Common myeloid progenitor, CD34-positive (primary cell): ENCODE data around the gene AMPD2.

Experiments used
- CTCF ChIA-PET: fragments of 350-600 bp; sonication (Branson Sonifier 250); formaldehyde crosslinking; loops from one replicate; lab custom pipeline; 2021; ENCODE audit warnings: antibody characterized with exemption; lab: Charles Lee
- POLR2A ChIA-PET: fragments of 350-600 bp; sonication (Branson Sonifier 250); formaldehyde crosslinking; loops from one replicate; lab custom pipeline; 2021; ENCODE audit warnings: antibody characterized with exemption; lab: Charles Lee
- DNase-seq, 3 donors: peaks; one replicate each; pipeline versions ENCODE4 v3.0.0 to v3.0.0-alpha.2; 2013
- H3K27ac ChIP-seq, 2 experiments: 1 replicate in 1 of 2; 2 replicates in 1 of 2; pipeline ENCODE4 v1.7.0; 2013; ENCODE audit warnings: inconsistent platforms in 2 of 2, low read length in 2 of 2, mild to moderate bottlenecking in 2 of 2, low read depth in 1 of 2, moderate library complexity in 1 of 2; ENCODE audit not compliant: severe bottlenecking in 2 of 2, insufficient read depth in 1 of 2, poor library complexity in 1 of 2
- H3K27me3 ChIP-seq, 5 experiments: replicated peaks in 2 of 5; 1 replicate in 3 of 5; 2 replicates in 2 of 5; pipeline versions ENCODE4 v1.6.1 to v1.7.0; 2013; ENCODE audit warnings: low read length in 4 of 5, mild to moderate bottlenecking in 2 of 5, moderate library complexity in 2 of 5, inconsistent platforms in 1 of 5; ENCODE audit not compliant: insufficient read depth in 5 of 5, control insufficient read depth in 4 of 5
- H3K36me3 ChIP-seq, 4 experiments: 1 replicate in 2 of 4; 2 replicates in 2 of 4; pipeline versions ENCODE4 v1.6.1 to v1.7.0; 2013; ENCODE audit warnings: low read length in 3 of 4, control low read depth in 1 of 4, mild to moderate bottlenecking in 1 of 4; ENCODE audit not compliant: control insufficient read depth in 4 of 4, insufficient read depth in 4 of 4
- H3K4me1 ChIP-seq, 4 experiments: 1 replicate in 3 of 4; 2 replicates in 1 of 4; pipeline versions ENCODE4 v1.6.1 to v1.7.1; 2013; ENCODE audit warnings: low read length in 3 of 4, mild to moderate bottlenecking in 3 of 4, control low read depth in 1 of 4, inconsistent platforms in 1 of 4, moderate library complexity in 1 of 4; ENCODE audit not compliant: control insufficient read depth in 4 of 4, insufficient read depth in 4 of 4; ENCODE audit errors: control extremely low read depth in 1 of 4
- H3K4me3 ChIP-seq, 7 experiments: 1 replicate in 4 of 7; 2 replicates in 3 of 7; pipeline versions ENCODE4 v1.5.1 to v1.7.0; 2013; ENCODE audit warnings: mild to moderate bottlenecking in 7 of 7, low read length in 6 of 7, moderate library complexity in 6 of 7, inconsistent platforms in 2 of 7, low read depth in 2 of 7, control low read depth in 1 of 7; ENCODE audit not compliant: insufficient read depth in 4 of 7, control insufficient read depth in 1 of 7; ENCODE audit errors: extremely low read depth in 1 of 7
- H3K9me3 ChIP-seq, 5 experiments: 1 replicate in 4 of 5; 2 replicates in 1 of 5; pipeline versions ENCODE4 v1.6.1 to v1.7.1; 2013; ENCODE audit warnings: low read length in 4 of 5, mild to moderate bottlenecking in 2 of 5, inconsistent platforms in 1 of 5, low read depth in 1 of 5, moderate library complexity in 1 of 5; ENCODE audit not compliant: control insufficient read depth in 4 of 5, insufficient read depth in 2 of 5; ENCODE audit errors: control extremely low read depth in 1 of 5
- WGBS: methylation state at CpG from one replicate; pipeline ENCODE4 v1.1.5; 2013; ENCODE audit not compliant: insufficient coverage; 5-methylcytosine and 5-hydroxymethylcytosine counted together

Gene AMPD2

GRCh38 chr1:109654519-109654918 is 34.9 kb downstream of the AMPD2 start:
- Histone ChIP-seq H3K4me1 (peaks cover 0 to 31% (median 24%) of the 10 kb centered on the region in 4 experiments), H3K9me3 (no peaks in the 10 kb centered on the region), H3K27me3 (peaks cover 0 to 2% (median 0%) of the 10 kb centered on the region in 5 experiments), H3K4me3 (no peak overlapping the region), H3K27ac (no peak overlapping the region), H3K36me3 (peaks cover 0 to 14% (median 1%) of the 10 kb centered on the region in 4 experiments)
- no peak for DNase-seq
- ChIA-PET CTCF (interaction anchor here (1.2 to 15.1 kb wide), 4 partner anchors 17 to 330 kb away, joined by 4 to 233 read pairs (median 16); partner anchors contain the start of gene AHCYL1), POLR2A (no interaction called here)
- WGBS: 100% methylated on average over 10 of the region's 12 CpGs

- Histone ChIP-seq H3K4me3 (peak within 1 kb of the TSS; percentile 69 to 93 (median 84)), H3K27ac (peak within 1 kb of the TSS in 1 of 2 experiments; percentile 47), H3K36me3 (peaks cover 0 to 19% (median 1%) of the 10 kb centered on the region in 4 experiments), H3K4me1 (peaks cover 3 to 36% (median 26%) of the 10 kb centered on the region in 4 experiments), H3K9me3 (no peaks in the 10 kb centered on the region), H3K27me3 (peaks cover 0 to 2% (median 0%) of the 10 kb centered on the region in 5 experiments)
- ChIA-PET POLR2A (interaction anchor here (0.6 kb wide), 1 partner anchor 332 kb away, joined by 3 read pairs; no protein-coding TSS in a partner anchor), CTCF (interaction anchor here (1.2 to 15.1 kb wide), 6 partner anchors 12 to 328 kb away, joined by 4 to 233 read pairs (median 6); partner anchors contain the start of genes AHCYL1 and GSTM2)
- WGBS: under 1% methylated on average over 46 of the region's 54 CpGs
- peak; percentile 53 to 68 (median 57) for DNase-seq
These were observed 36.2 kb downstream of the AMPD2 start, which contains the start of gene GSTM4 for GRCh38 chr1:109655615-109656519. Gene GSTM4 (plus strand): TSS chr1:109656099. CDS start chr1:109656390, 291 bp downstream.

GRCh38 chr1:109657395-109657794 is 37.8 kb downstream of the AMPD2 start:
- no peaks in the 10 kb centered on the region for H3K9me3 ChIP-seq
- no peak overlapping the region for H3K4me3 ChIP-seq
- POLR2A ChIA-PET: no interaction called here
- peaks cover 3 to 36% (median 26%) of the 10 kb centered on the region in 4 experiments for H3K4me1 ChIP-seq
- 100% methylated on average over 1 of the region's 4 CpGs for WGBS
- no peak overlapping the region for H3K27ac ChIP-seq
- CTCF ChIA-PET: interaction anchor here (1.4 to 15.1 kb wide), 4 partner anchors 11 to 323 kb away, joined by 4 to 233 read pairs (median 18); partner anchors contain the start of gene GSTM2
- no peaks in the 10 kb centered on the region for H3K27me3 ChIP-seq
- peaks cover 0 to 23% (median 7%) of the 10 kb centered on the region in 4 experiments for H3K36me3 ChIP-seq
- DNase-seq: no peak

GRCh38 chr1:109657970-109658369 is 38.3 kb downstream of the AMPD2 start:
- no peak for DNase-seq
- Histone ChIP-seq H3K4me1 (peaks cover 3 to 36% (median 26%) of the 10 kb centered on the region in 4 experiments), H3K36me3 (peaks cover 0 to 23% (median 7%) of the 10 kb centered on the region in 4 experiments), H3K27ac (no peak overlapping the region), H3K27me3 (no peaks in the 10 kb centered on the region), H3K9me3 (no peaks in the 10 kb centered on the region), H3K4me3 (no peak overlapping the region)
- WGBS: 100% methylated on average over 3 of the region's 7 CpGs
- CTCF ChIA-PET: interaction anchor here (0.9 to 15.1 kb wide), 6 partner anchors 8 to 343 kb away, joined by 3 to 233 read pairs (median 17); partner anchors contain the start of gene GSTM2
- POLR2A ChIA-PET: no interaction called here

GRCh38 chr1:109658533-109659042 is 39.0 kb downstream of the AMPD2 start:
- Histone ChIP-seq H3K4me3 (no peak overlapping the region), H3K27me3 (no peaks in the 10 kb centered on the region), H3K4me1 (peaks cover 3 to 36% (median 27%) of the 10 kb centered on the region in 4 experiments), H3K36me3 (peaks cover 0 to 23% (median 7%) of the 10 kb centered on the region in 4 experiments), H3K27ac (no peak overlapping the region), H3K9me3 (no peaks in the 10 kb centered on the region)
- DNase-seq: no peak
- 33% methylated on average over 3 of the region's 3 CpGs for WGBS
- POLR2A ChIA-PET: no interaction called here
- CTCF ChIA-PET: interaction anchor here (0.9 to 15.1 kb wide), 5 partner anchors 9 to 342 kb away, joined by 3 to 233 read pairs (median 27); partner anchors contain the start of gene GSTM2

GRCh38 chr1:109659145-109659544 is 39.5 kb downstream of the AMPD2 start:
- 90% methylated on average over 2 of the region's 2 CpGs for WGBS
- Histone ChIP-seq H3K36me3 (peaks cover 0 to 23% (median 7%) of the 10 kb centered on the region in 4 experiments), H3K4me1 (peaks cover 3 to 36% (median 31%) of the 10 kb centered on the region in 4 experiments), H3K4me3 (no peak overlapping the region), H3K9me3 (no peaks in the 10 kb centered on the region), H3K27me3 (no peaks in the 10 kb centered on the region), H3K27ac (no peak overlapping the region)
- POLR2A ChIA-PET: no interaction called here
- CTCF ChIA-PET: interaction anchor here (4.7 to 15.1 kb wide), 3 partner anchors 9 to 114 kb away, joined by 27 to 233 read pairs (median 29); no protein-coding TSS in a partner anchor
- no peak for DNase-seq
